Measurements from ENCODE around the gene KRTAP12-4.
A peak's percentile ranks its signal among the peaks of the same experiment; 100 is the strongest.
"Not testable (repeated sequence)": the region's sequence is repeated elsewhere in the genome, so short reads cannot be mapped to it uniquely, and the experiment has no call there.

KRTAP12-4 gene

GRCh38 chr21:44632067-44632466, 22.4 kb downstream of the KRTAP12-4 start:
- DNase-seq (ENCODE audit: low read depth): no peak

DNA sequence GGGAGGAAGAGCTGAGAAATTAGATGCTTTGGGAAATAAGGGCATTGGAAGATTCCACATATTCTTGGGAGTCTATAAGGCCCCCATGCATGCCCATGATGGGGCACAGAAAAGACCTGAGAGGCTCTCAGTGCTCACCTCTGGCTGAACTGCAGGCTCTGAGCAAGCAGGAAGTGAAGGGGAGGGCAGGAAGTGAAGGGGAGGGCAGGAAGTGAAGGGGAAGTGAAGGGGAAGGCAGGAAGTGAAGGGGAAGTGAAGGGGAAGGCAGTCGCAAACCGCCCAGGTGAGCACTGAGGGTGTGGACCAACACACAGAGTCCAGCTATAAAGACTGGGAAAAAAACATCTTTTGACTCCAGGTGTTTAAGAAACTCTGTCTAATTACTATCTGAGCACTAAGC, 24.0 kb downstream of the KRTAP12-4 start:
- DNase-seq (ENCODE audit: low read depth): no peak

GRCh38 chr21:44628707-44629391, 25.6 kb downstream of the KRTAP12-4 start:
- DNase-seq (ENCODE audit: low read depth): no peak

DNA sequence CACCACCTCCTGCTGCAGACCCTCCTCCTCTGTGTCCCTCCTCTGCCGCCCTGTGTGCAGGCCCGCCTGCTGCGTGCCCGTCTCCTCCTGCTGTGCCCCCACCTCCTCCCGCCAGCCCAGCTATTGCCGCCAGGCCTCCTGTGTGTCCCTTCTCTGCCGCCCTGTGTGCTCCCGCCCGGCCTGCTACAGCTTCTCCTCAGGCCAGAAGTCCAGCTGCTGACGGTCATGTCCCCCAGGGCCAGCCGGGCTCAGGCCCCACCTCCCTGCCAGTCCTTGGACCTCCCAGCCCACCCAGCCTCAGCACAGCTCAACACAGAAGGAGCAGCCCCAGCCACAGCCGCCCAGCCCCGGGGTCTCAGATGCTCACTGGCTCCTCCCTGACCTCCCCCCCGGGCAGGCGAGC, 26.6 kb downstream of the KRTAP12-4 start:
- not testable (repeated sequence) for DNase-seq (ENCODE audit: low read depth)

DNA sequence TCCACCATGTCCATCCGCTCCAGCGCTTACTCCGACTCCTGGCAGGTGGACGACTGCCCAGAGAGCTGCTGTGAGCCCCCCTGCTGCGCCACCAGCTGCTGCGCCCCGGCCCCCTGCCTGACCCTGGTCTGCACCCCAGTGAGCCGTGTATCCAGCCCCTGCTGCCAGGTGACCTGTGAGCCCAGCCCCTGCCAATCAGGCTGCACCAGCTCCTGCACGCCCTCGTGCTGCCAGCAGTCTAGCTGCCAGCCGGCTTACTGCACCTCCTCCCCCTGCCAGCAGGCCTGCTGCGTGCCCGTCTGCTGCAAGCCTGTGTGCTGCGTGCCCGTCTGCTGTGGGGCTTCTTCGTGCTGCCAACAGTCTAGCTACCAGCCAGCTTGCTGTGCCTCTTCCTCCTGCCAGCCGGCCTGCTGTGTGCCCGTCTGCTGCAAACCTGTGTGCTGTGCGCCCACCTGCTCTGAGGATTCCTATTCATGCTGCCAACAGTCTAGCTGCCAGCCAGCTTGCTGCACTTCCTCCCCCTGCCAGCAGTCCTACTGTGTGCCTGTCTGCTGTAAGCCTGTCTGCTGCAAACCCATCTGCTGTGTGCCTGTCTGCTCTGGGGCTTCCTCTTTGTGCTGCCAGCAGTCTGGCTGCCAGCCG, 27.2 kb downstream of the KRTAP12-4 start:
- DNase-seq (ENCODE audit: low read depth): not testable (repeated sequence)

GRCh38 chr21:44626673-44627143, 27.8 kb downstream of the KRTAP12-4 start, which contains the start of gene KRTAP10-9:
TSS of gene KRTAP10-9 (plus strand) at chr21:44627093. CDS start at chr21:44627172, 79 bp downstream.
- no peak for DNase-seq (ENCODE audit: low read depth)

GRCh38 chr21:44626262-44626661, 28.2 kb downstream of the KRTAP12-4 start:
- no peak for DNase-seq (ENCODE audit: low read depth)

GRCh38 chr21:44625756-44626155, 28.7 kb downstream of the KRTAP12-4 start:
- no peak for DNase-seq (ENCODE audit: low read depth)

DNA sequence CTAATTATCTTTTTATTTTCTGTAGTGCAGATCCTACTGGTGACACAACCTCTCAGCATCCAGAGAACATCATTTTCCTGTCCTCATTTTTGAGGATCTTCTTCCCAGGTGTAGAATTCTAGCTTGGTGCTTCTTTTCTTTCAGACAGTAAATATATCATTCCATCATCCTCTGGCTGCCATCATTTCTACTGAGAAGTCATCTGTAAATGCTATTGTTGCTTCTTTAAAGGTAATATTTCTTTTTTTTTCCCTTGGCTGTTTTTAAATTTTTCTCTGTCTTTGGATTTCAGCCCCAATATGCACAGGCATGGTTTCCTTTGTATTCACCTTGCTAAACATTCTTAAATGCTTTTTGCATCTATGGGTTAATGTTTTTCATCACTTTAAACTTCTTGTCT, 30.9 kb downstream of the KRTAP12-4 start:
- no peak for DNase-seq (ENCODE audit: low read depth)

DNA sequence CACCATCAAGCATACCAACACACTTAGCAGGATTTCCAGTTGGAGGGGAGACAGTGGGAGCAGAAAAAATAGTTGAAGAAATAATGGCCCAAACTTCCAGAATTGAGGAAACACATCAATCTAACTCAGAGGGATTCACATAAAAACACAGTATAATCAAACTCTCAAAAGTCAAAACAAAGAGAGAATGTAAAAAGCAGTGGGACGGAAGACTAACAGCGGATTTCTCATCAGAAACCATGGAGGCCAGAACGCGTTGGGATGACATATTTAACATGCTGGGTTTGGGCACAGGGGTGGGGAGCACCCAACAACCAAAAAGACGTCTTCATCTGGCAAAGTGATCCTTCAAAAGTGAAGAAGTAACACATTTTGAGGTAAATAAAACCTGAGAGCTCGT, 34.6 kb downstream of the KRTAP12-4 start:
- no peak for DNase-seq (ENCODE audit: low read depth)

GRCh38 chr21:44618909-44619308, 35.5 kb downstream of the KRTAP12-4 start:
- DNase-seq (ENCODE audit: low read depth): peak; percentile 43

DNA sequence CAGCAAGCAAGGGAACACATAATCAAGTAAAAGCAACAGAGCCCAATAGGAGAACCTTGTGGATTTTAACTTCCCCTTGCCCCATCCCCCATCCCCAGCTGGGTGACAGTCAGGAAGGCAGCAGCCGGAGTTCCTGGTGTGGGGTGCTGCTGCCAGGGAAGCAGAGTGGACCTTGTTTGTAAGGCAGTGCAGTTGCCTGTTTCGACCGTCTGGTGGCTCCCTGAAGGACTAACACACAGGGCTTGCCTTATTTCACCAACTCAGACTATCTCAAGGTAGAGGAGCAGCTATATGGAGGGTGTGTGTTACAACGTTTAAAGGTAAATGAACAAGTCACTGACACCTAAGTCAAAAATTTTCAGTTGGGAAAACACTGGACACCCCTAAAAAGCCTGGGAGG, 36.0 kb downstream of the KRTAP12-4 start:
- no peak for DNase-seq (ENCODE audit: low read depth)

GRCh38 chr21:44617071-44617501, 37.4 kb downstream of the KRTAP12-4 start:
- no peak for DNase-seq (ENCODE audit: low read depth)

DNA sequence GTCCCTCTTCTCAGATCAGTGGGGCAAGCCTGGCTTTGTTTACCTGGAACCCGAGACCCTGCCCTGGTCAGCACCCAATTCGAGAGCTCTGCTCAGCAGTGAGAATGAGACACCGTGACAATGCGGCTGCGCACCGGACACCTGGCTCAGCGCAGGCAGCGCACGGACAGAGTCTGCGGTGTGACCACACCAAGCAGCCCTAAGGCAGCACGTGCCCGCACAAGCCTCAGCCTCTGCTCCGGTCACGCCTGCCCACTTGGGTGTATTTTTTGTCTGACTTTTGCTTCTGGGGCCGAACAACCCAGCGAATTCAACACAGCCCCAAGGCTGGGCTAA, 37.9 kb downstream of the KRTAP12-4 start:
- no peak for DNase-seq (ENCODE audit: low read depth)

DNA sequence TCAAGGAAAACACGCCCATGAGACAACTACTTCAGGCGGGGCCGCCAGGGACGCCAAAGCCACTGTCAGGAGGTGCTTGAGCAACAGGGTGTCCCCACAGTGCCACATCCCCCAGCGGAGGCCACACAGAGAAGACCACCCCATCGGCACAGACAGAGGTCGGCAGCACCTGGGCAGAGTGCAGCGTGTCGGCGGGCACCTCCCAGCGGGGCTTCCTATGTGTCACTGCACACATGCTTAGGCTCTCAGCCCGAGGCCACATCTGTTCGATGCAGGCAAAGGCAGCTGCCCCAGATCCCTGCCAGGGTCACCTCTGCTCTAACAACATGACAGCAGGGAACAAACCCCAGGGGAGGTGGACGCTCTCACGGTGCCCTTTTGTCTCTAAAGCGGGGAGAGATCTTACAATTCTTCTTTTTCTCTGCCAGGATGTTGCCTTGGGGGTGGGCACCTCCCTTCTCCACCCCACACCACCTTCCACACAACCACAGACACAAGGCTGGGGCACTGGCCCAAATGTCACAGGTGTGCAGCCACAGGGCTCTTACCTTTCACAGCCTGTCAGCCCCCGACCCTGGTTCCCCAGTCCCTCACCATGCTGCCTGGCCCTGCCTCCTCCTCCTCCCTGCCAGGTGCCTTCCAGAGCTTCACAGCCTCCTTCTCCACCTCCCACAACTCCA, 38.4 kb downstream of the KRTAP12-4 start:
- no peak for DNase-seq (ENCODE audit: low read depth)

DNA sequence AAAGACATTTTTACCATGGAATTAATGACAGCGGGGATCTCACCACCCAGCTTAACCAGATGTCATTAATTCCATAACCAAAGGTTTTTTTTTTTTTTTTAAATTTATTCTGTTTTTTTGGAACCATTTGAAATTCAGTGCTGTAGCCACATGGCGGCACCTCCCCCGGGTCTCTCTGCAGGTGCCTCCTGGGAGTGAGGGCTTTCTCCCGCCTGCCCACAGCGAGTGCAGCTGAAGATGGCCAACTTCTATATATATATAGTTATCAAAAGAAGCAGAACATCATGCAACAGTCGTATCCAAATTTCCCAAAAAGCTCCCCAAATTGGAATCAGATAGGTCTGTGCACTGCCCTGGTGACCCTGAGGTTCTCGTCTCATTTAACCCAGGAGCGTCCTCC, 39.0 kb downstream of the KRTAP12-4 start:
- DNase-seq (ENCODE audit: low read depth): no peak

- DNase-seq (ENCODE audit: low read depth): no peak
These were observed 39.5 kb downstream of the KRTAP12-4 start for GRCh38 chr21:44614961-44615391.

GRCh38 chr21:44614161-44614631, 40.3 kb downstream of the KRTAP12-4 start:
- no peak for DNase-seq (ENCODE audit: low read depth)

GRCh38 chr21:44613386-44614155, 40.9 kb downstream of the KRTAP12-4 start:
- no peak for DNase-seq (ENCODE audit: low read depth)

- no peak for DNase-seq (ENCODE audit: low read depth)
These were observed 41.7 kb downstream of the KRTAP12-4 start for GRCh38 chr21:44612669-44613229.

DNA sequence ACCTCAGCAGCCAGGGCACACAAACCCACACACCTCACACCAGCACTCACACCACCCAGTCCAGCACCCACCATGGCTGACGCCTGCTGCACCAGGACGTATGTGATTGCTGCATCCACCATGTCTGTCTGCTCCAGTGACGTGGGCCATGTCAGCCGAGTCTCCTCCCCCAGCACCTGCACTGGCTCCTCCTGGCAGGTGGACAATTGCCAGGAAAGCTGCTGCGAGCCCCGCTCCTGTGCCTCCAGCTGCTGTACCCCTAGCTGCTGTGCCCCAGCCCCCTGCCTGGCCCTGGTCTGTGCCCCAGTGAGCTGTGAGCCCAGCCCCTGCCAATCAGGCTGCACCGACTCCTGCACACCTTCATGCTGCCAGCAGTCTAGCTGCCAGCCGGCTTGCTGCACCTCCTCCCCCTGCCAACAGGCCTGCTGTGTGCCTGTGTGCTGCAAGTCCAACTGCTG, 42.4 kb downstream of the KRTAP12-4 start, which contains the start of gene KRTAP10-8:
TSS of gene KRTAP10-8 (plus strand) at position 51 of the 458 bp plus-strand sequence. CDS start at position 73, 22 bp downstream.
- DNase-seq (ENCODE audit: low read depth): no peak

GRCh38 chr21:44611551-44611950, 42.9 kb downstream of the KRTAP12-4 start:
- no peak for DNase-seq (ENCODE audit: low read depth)
